AG04449 (cell line): ENCODE results near the gene CC2D1A.

Source experiments
- CTCF ChIA-PET: fragments of 350-600 bp; formaldehyde crosslinking; extraction: SDS; loops from one replicate; lab custom pipeline; 2021; ENCODE audit warnings: antibody characterized with exemption; lab: Yijun Ruan, JAX
- POLR2A ChIA-PET: fragments of 400-600, 350-600 bp; formaldehyde crosslinking; extraction: SDS; loops from one replicate; lab custom pipeline; 2020; ENCODE audit warnings: antibody characterized with exemption, inconsistent platforms; lab: Yijun Ruan, JAX
- DNase-seq: peaks from one replicate; pipeline ENCODE4 v3.0.0-alpha.2; 2010; ENCODE audit warnings: low read depth, low spot score
- H3K4me3 ChIP-seq: 2 replicates; pipeline ENCODE4 v1.5.1; 2011; ENCODE audit warnings: low read depth, mild to moderate bottlenecking, control low read depth, low read length
- CTCF ChIP-seq: IDR thresholded peaks from one replicate; pipeline ENCODE4 v1.5.1; 2011; ENCODE audit warnings: mild to moderate bottlenecking, moderate library complexity, low read length, control low read depth, inconsistent platforms; ENCODE audit not compliant: insufficient read depth; ENCODE audit errors: missing control alignments

Gene CC2D1A

GRCh38 chr19:13951799-13952153 lies 45.8 kb downstream of the CC2D1A start:
- DNase-seq: no peak
- CTCF ChIA-PET: interaction anchor here (1.4 to 2.3 kb wide), 3 partner anchors 14 to 129 kb away, joined by 4 to 11 read pairs (median 7); partner anchors contain the start of gene PODNL1
- TF ChIP-seq CTCF: no peak
- POLR2A ChIA-PET: interaction anchor here (0.6 to 1.0 kb wide), 2 partner anchors 55 to 62 kb away, joined by 3 to 4 read pairs; partner anchors contain the start of gene RFX1
- H3K4me3 ChIP-seq: peak overlapping the region; percentile 66

- DNase-seq: peak; percentile 98
- CTCF ChIA-PET: interaction anchor here (0.7 to 2.3 kb wide), 8 partner anchors 14 to 128 kb away, joined by 3 to 11 read pairs (median 7); partner anchors contain the start of genes MISP3 and PODNL1
- POLR2A ChIA-PET: interaction anchor here (1.0 to 1.6 kb wide), 2 partner anchors 14 to 54 kb away, joined by 4 to 7 read pairs; partner anchors contain the start of genes PODNL1 and RFX1
- TF ChIP-seq CTCF: no peak
- peak within 1 kb of the TSS; percentile 78 for H3K4me3 ChIP-seq
Measured at GRCh38 chr19:13952154-13952930, 46.3 kb downstream of the CC2D1A start, which contains the start of gene DCAF15. Gene DCAF15 (plus strand): TSS chr19:13952509. CDS start chr19:13952513, 4 bp downstream.

GRCh38 chr19:13952931-13953531 lies 47.0 kb downstream of the CC2D1A start:
- no peak for DNase-seq
- ChIA-PET POLR2A (interaction anchor here (0.6 to 1.6 kb wide), 3 partner anchors 14 to 119 kb away, joined by 3 to 7 read pairs (median 5); partner anchors contain the start of gene PODNL1), CTCF (interaction anchor here (0.7 to 2.3 kb wide), 11 partner anchors 15 to 184 kb away, joined by 3 to 11 read pairs (median 6); partner anchors contain the start of genes ASF1B, MISP3 and PODNL1)
- TF ChIP-seq CTCF: peak; percentile 35
- peak overlapping the region; percentile 78 for H3K4me3 ChIP-seq

GRCh38 chr19:13954185-13954584 lies 48.2 kb downstream of the CC2D1A start:
- no peak overlapping the region for H3K4me3 ChIP-seq
- no peak for DNase-seq
- no peak for TF ChIP-seq CTCF
- CTCF ChIA-PET: interaction anchor here (1.3 to 1.9 kb wide), 4 partner anchors 70 to 122 kb away, joined by 4 to 9 read pairs (median 7); partner anchors contain the start of gene MISP3
- POLR2A ChIA-PET: no interaction called here

- ChIA-PET CTCF (interaction anchor here (1.1 kb wide), 1 partner anchor 117 kb away, joined by 3 read pairs; the partner anchor contains the start of gene MISP3), POLR2A (no interaction called here)
- no peak for TF ChIP-seq CTCF
- DNase-seq: no peak
- no peak overlapping the region for H3K4me3 ChIP-seq
Measured at GRCh38 chr19:13955662-13956364, 49.8 kb downstream of the CC2D1A start.
